ENCODE measurements around the gene PIP4K2A.

The PIP4K2A gene

GRCh38 chr10:22634606-22635459 lies 79.5 kb downstream of the PIP4K2A start:
- no peak for DNase-seq

GRCh38 chr10:22634093-22634492 lies 80.3 kb downstream of the PIP4K2A start:
- DNase-seq: no peak

GRCh38 chr10:22633528-22633927 lies 80.8 kb downstream of the PIP4K2A start:
- DNase-seq: no peak

- DNase-seq: no peak
Measured at GRCh38 chr10:22633106-22633505, 81.3 kb downstream of the PIP4K2A start.

- no peak for DNase-seq
Measured at GRCh38 chr10:22631646-22632278, 82.6 kb downstream of the PIP4K2A start.

- no peak for DNase-seq
Measured at GRCh38 chr10:22631185-22631584, 83.2 kb downstream of the PIP4K2A start.

GRCh38 chr10:22630234-22631174 lies 83.9 kb downstream of the PIP4K2A start:
- DNase-seq: peak; percentile 90

- DNase-seq: peak; percentile 85
Measured at GRCh38 chr10:22629852-22630233, 84.5 kb downstream of the PIP4K2A start.

GRCh38 chr10:22629126-22629525 lies 85.3 kb downstream of the PIP4K2A start:
- no peak for DNase-seq

- no peak for DNase-seq
Measured at GRCh38 chr10:22628309-22628708, 86.1 kb downstream of the PIP4K2A start.

GRCh38 chr10:22626784-22627183 lies 87.6 kb downstream of the PIP4K2A start:
- no peak for DNase-seq

GRCh38 chr10:22625516-22626290 lies 88.7 kb downstream of the PIP4K2A start:
- no peak for DNase-seq

GRCh38 chr10:22624287-22624738 lies 90.1 kb downstream of the PIP4K2A start:
- no peak for DNase-seq

GRCh38 chr10:22623633-22624253 lies 90.6 kb downstream of the PIP4K2A start:
- DNase-seq: peak; percentile 58

- DNase-seq: no peak
Measured at GRCh38 chr10:22622242-22622806, 92.1 kb downstream of the PIP4K2A start.

- no peak for DNase-seq
Measured at GRCh38 chr10:22621726-22622125, 92.7 kb downstream of the PIP4K2A start.

- no peak for DNase-seq
Measured at GRCh38 chr10:22620929-22621328, 93.4 kb downstream of the PIP4K2A start.

GRCh38 chr10:22620140-22620857 lies 94.1 kb downstream of the PIP4K2A start:
- DNase-seq: peak; percentile 50

- DNase-seq: no peak
Measured at GRCh38 chr10:22619101-22619500, 95.3 kb downstream of the PIP4K2A start.

- peak; percentile 47 for DNase-seq
Measured at GRCh38 chr10:22618078-22618785, 96.1 kb downstream of the PIP4K2A start.

All from activated CD4-positive, alpha-beta T cell treated with anti-CD3 and anti-CD28 coated beads, Interleukin-2, amount 50 U/mL, for 16 hours (primary cell).